ENCODE results near the gene PTCH2.
A peak's percentile ranks its signal among the peaks of the same experiment; 100 is the strongest.

Gene PTCH2

GRCh38 chr1:44777547-44777946 is 65.5 kb downstream of the PTCH2 start:
- Histone ChIP-seq H3K27ac (ENCODE audit: low read depth, low read length, poor library complexity, severe bottlenecking) (peak overlapping the region; percentile 82), H3K4me3 (ENCODE audit: low read depth, low read length, poor library complexity, severe bottlenecking) (peak overlapping the region; percentile 92), H3K4me1 (ENCODE audit: insufficient read depth, low read length, severe bottlenecking) (peaks cover 30% of the 10 kb centered on the region), H3K9ac (ENCODE audit: low read length) (peak overlapping the region; percentile 94; the same call in 1 of the 2 replicates), H3K27me3 (ENCODE audit: insufficient read depth, low read length) (no peaks in the 10 kb centered on the region), H3K9me2 (ENCODE audit: low read depth, low read length) (no peaks in the 10 kb centered on the region), H3K9me3 (ENCODE audit: low read length) (no peaks in the 10 kb centered on the region), H2AFZ (ENCODE audit: low read length) (no peak overlapping the region), H3K4me2 (ENCODE audit: low read length) (peak overlapping the region; percentile 84), H3F3A (ENCODE audit: insufficient read depth, low read length) (peaks cover 10% of the 10 kb centered on the region; the same call in 1 of the 2 replicates), H4K20me1 (ENCODE audit: insufficient read depth, low read length) (no peaks in the 10 kb centered on the region), H3K79me2 (ENCODE audit: insufficient read depth, low read length) (peaks cover 16% of the 10 kb centered on the region), H3K36me3 (ENCODE audit: insufficient read depth, low read length) (peaks cover 65% of the 10 kb centered on the region)
- no peak for TF ChIP-seq CTCF (IDR thresholded peaks at IDR 0.05; ENCODE audit: low read length)
- TF ChIP-seq EZH2 (IDR thresholded peaks at IDR 0.05; ENCODE audit: borderline replicate concordance, low read length) = no peak

- Histone ChIP-seq H3K27ac (ENCODE audit: low read depth, low read length, poor library complexity, severe bottlenecking) (peak overlapping the region; percentile 82), H2AFZ (ENCODE audit: low read length) (no peak overlapping the region), H3F3A (ENCODE audit: insufficient read depth, low read length) (peaks cover 10% of the 10 kb centered on the region; the same call in 1 of the 2 replicates)
Observed at GRCh38 chr1:44776730-44777068, 66.4 kb downstream of the PTCH2 start.

GRCh38 chr1:44775930-44776729 is 66.9 kb downstream of the PTCH2 start:
- Histone ChIP-seq H2AFZ (ENCODE audit: low read length) (no peak overlapping the region), H3K4me3 (ENCODE audit: low read depth, low read length, poor library complexity, severe bottlenecking) (peak overlapping the region; percentile 92), H3K27ac (ENCODE audit: low read depth, low read length, poor library complexity, severe bottlenecking) (peak overlapping the region; percentile 82), H3K9me3 (ENCODE audit: low read length) (no peaks in the 10 kb centered on the region), H3K9me2 (ENCODE audit: low read depth, low read length) (no peaks in the 10 kb centered on the region), H3K27me3 (ENCODE audit: insufficient read depth, low read length) (no peaks in the 10 kb centered on the region), H3K4me1 (ENCODE audit: insufficient read depth, low read length, severe bottlenecking) (peaks cover 30% of the 10 kb centered on the region), H3K79me2 (ENCODE audit: insufficient read depth, low read length) (peaks cover 16% of the 10 kb centered on the region), H3K9ac (ENCODE audit: low read length) (peak overlapping the region; percentile 94), H3K36me3 (ENCODE audit: insufficient read depth, low read length) (peaks cover 55% of the 10 kb centered on the region), H3F3A (ENCODE audit: insufficient read depth, low read length) (peaks cover 10% of the 10 kb centered on the region; the same call in 1 of the 2 replicates), H3K4me2 (ENCODE audit: low read length) (peak overlapping the region; percentile 84), H4K20me1 (ENCODE audit: insufficient read depth, low read length) (no peaks in the 10 kb centered on the region)
- TF ChIP-seq CTCF (IDR thresholded peaks at IDR 0.05; ENCODE audit: low read length) (no peak), EZH2 (IDR thresholded peaks at IDR 0.05; ENCODE audit: borderline replicate concordance, low read length) (no peak)

More at GRCh38 chr1:44776730-44777068, 66.4 kb downstream of the PTCH2 start:
- Histone ChIP-seq H3K27me3 (ENCODE audit: insufficient read depth, low read length) (no peaks in the 10 kb centered on the region), H3K36me3 (ENCODE audit: insufficient read depth, low read length) (peaks cover 61% of the 10 kb centered on the region), H3K9ac (ENCODE audit: low read length) (peak overlapping the region; percentile 94), H3K79me2 (ENCODE audit: insufficient read depth, low read length) (peaks cover 16% of the 10 kb centered on the region), H3K4me3 (ENCODE audit: low read depth, low read length, poor library complexity, severe bottlenecking) (peak overlapping the region; percentile 92), H3K4me2 (ENCODE audit: low read length) (peak overlapping the region; percentile 84), H3K9me2 (ENCODE audit: low read depth, low read length) (no peaks in the 10 kb centered on the region), H4K20me1 (ENCODE audit: insufficient read depth, low read length) (no peaks in the 10 kb centered on the region), H3K9me3 (ENCODE audit: low read length) (no peaks in the 10 kb centered on the region), H3K4me1 (ENCODE audit: insufficient read depth, low read length, severe bottlenecking) (peaks cover 30% of the 10 kb centered on the region)
- TF ChIP-seq EZH2 (IDR thresholded peaks at IDR 0.05; ENCODE audit: borderline replicate concordance, low read length) = no peak
- TF ChIP-seq CTCF (IDR thresholded peaks at IDR 0.05; ENCODE audit: low read length) = no peak
